ENCODE measurements around the gene STXBP1.

Gene STXBP1

DNA sequence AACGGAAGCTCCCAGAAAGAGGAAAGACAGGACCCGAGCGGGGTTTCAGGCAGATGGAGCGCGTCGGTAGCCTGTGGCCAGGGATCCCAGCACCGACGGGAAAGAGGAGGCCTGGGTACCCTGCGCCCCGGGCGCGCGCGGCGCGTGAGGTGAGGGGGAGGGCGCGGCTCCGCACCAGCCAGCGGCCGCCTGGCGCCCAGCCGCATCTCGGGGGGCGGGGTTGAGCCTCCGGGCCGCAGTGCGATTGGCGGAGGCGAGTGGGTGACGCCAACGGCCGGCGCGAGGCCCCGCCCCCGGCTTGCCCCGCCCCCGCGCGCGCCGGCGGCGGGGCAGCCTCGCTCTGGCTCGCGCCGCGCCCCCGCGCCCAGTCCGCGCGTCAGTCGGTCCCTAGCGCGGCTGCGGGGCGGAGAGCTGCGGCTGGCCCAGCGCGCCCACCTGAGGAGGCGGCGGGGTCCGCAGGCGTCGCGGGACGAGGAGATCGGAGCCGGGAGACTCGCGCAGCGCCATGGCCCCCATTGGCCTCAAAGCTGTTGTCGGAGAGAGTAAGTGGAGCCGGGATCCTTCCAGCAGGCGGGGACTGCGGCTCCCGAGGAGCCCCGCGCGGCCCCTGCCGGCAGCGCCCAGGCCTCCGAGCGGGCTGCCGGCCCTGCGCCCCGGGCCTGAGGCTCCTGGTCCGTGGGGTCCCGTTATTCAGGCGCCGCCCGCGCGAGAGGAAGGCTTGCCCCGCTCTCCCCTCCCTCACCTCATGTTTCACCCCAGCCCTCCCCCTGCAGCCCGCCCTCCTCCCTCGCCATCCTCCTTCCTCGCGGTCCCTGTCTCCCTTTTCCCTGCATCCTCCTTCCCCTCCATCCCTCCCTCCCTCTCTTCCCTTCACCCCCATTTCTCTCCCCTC, at the start of gene STXBP1:
Gene STXBP1 (plus strand): TSS at position 379 of the 892 bp plus-strand sequence. CDS start 127 bp downstream, at position 506.
- DNase-seq (ENCODE audit: low read depth in 2 of 3, low spot score in 2 of 3): peak; percentile 57 to 76 (median 64)

DNA sequence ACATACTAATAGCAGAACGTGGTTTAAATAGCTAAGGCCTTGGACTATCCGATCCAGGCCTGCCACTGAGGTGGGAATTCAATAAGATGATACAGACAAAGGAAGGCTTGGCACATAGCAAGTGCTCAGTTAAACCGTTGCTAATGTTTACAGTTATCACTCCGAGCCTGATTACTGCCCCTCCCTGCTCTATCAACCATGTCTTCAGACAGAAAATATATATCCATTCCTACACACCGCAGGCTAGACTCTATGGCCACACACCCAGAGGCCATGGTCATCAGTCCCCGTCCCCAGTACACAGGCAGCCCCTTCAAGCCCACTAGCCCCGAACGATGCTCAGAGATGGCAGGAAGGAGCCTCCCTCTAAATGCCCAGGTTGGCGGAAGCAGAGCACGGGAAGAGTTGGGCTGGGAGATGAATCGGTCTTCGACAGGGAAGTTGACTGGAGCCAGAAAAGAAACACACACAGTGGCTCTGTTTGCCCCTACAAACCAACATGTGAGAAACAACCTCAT, 49.7 kb upstream of the STXBP1 start:
- DNase-seq (ENCODE audit: low read depth in 2 of 3, low spot score in 2 of 3): no peak

DNA sequence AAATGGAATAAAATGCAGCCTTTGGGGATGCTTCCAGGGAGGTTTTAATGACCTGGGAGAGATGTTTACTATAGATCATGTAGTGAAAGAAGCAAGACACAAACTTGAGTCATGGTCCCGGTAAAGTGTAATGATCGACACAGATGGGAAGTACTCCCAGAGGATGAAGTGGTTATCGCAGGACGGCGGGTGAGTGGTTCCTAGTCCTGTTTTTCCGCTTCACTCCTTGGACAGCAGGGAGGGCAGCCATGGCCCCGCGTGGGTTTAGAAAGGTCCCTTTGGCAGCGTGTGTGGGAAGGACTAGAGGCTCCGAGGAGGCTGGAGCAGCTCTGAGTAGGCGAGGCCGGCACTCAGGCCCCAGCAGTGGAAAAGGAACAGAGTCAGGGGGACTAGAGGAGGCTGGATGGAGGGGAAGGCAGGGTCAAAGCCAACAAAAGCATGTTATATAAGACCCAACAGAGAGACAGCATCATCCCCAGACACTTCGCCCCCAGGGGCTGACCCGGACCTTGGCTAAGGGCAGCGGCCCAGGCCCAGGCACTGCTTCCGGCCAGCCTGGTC, 49.2 kb upstream of the STXBP1 start:
- no peak for DNase-seq (ENCODE audit: low read depth in 2 of 3, low spot score in 2 of 3)

DNA sequence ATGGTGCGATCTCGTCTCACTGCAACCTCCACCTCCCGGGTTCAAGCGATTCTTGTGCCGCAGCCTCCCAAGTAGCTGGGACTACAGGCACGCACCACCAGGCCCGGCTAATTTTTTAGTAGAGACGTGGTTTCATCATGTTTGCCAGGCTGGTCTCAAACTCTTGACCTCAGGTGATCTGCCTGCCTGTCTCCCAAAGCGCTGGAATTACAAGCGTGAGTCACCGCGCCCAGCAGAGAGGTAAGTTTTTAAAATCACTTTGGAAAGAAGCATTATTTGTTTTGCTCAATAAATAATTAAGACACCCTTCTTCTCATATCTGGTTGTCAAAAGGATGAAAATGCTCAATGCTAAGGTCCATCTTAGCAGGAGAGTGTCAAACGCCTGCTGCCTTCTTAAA, 48.5 kb upstream of the STXBP1 start:
- no peak for DNase-seq (ENCODE audit: low read depth in 2 of 3, low spot score in 2 of 3)

DNA sequence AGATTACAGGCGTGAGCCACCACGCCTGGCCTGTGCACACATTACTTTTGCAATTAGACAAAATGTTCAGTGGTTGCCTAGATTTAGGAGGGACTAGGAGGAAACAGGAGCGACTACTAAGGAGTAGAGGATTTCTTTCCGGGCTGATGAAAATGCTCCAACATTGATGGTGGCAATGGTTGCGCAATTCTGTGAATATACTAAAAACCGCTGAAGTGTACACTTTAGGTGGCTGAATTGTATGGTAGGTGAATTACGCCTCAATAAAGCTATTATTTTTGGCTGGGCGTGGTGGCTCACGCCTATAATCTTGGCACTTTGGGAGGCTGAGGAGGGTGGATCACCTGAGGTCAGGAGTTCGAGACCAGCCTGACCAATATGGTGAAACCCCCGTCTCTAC, 46.8 kb upstream of the STXBP1 start:
- DNase-seq (ENCODE audit: low read depth in 2 of 3, low spot score in 2 of 3): no peak

DNA sequence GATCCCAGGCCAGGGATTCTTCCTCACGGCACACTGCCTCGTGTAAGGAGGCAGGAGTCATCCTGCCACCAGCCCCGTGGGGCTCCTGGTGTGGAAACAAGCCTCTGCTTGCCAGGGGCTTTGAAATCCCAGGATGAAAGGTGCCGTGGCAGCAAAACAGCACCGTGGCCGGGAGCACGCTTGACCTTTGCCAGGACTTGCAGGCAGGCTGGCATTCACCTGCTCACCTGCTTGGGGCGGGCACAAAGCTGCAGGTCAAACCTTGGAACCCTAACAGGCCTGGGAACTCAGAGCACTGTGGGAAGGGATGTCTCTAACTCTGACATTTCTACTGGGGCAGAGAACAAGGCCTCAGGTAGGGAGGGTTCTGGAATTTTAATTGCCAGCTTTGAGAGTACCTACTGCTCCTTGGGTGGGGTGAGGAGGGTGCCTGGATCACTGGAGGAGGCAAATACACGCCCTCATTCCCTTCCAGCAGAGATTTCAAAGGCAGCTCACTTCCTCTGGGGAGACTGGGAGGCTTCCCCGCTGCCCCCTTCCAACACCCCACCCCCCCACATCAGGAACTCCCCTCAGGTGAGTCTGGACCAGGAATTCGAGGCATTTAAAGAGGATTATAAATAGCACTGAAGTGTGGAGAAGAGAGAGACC, 45.6 kb upstream of the STXBP1 start:
- no peak for DNase-seq (ENCODE audit: low read depth in 2 of 3, low spot score in 2 of 3)

DNA sequence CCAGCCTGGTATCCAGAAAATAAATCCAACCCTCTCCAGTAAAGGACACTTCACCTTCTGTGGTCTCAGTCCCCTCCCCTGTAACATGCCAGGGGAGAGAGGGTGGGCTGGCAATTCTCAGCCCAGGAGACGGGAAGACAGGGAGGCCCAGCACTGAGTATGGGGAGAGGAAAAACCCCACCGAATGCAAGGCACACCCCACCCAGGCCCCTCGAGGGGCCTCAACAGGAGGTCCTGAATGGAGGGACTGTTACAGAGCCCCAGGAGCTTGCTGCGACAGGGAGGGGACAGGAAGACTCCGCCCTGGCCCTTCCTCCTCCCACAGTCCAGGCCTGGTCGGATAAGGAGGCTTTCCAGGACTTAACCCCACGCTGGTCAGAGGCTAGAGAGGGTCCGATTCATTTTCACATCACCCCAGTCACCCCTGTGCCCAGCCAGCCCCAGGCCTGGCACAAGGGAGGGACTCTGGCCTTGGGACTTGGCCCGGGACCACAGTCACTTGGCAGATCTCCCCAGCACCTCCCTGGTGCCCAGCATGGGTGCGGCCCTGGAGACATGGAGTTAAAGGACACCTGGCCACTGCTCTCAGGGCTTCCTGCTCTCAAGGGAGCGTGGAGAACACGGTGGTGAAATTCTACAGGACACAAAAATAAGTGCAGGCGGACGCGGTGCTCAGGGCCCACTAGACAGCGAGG, 44.9 kb upstream of the STXBP1 start:
- DNase-seq (ENCODE audit: low read depth in 2 of 3, low spot score in 2 of 3): no peak

DNA sequence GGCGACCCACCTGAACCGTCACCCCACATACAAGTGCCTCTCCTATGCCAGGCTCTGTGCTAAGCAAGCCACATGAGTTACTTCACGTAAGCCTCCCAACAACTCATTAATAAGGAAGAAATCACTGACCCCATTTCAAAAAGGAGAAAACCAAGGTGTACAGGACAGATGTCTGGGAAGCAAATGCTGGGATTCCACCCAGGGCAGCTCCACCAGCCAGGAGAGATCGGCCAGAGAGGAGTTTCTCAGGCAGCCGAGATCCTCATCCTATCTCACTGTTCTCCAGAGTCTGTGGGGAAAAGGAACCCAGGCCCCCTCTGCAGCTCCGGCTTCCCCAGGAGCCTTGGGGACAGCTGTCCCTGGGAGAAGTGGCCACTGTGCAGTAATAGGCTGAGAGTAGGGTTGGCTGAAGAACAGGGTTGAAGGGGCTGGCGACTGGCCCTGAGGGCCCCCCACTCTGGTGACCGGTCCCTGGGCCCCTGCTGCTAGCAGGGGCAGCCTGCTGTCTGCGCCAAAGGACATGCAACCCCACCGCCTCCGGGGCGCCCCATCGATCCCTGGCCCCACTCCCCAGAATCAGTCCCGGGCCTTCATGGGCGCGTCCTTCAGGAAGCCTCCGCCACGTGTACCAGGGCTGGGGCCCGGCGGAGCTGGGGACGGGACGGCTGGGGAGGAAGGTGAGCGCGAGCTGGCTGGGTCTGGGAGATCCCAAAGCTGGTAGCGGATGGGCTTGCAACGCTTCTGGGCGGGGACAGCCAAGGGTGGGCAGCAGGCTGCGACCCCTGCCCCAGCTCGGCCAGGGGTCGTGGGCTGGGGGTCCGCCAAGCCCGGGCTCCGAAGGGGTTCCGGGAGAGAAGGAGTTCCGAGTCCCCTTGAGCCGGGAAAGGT, 44.1 kb upstream of the STXBP1 start:
- DNase-seq (ENCODE audit: low read depth in 2 of 3, low spot score in 2 of 3): no peak

DNA sequence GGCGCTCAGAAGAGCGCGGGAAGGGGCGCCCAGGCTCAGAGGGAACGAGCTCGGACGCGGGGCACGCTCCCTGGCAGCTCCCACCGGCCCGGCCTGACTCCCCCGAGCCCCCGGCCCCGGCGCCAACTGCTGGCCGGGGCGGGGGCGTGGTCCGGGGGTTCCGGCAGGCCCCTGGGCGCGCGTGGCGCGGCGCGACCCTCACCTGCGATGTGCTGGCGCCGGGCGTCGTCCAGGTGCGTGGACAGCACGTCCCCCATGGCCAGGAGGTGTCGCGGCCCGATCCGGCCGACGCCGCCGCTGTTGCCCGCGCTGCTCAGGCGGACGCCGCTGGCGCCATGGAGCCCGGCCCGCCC, 43.5 kb upstream of the STXBP1 start:
- DNase-seq (ENCODE audit: low read depth in 2 of 3, low spot score in 2 of 3): no peak

DNA sequence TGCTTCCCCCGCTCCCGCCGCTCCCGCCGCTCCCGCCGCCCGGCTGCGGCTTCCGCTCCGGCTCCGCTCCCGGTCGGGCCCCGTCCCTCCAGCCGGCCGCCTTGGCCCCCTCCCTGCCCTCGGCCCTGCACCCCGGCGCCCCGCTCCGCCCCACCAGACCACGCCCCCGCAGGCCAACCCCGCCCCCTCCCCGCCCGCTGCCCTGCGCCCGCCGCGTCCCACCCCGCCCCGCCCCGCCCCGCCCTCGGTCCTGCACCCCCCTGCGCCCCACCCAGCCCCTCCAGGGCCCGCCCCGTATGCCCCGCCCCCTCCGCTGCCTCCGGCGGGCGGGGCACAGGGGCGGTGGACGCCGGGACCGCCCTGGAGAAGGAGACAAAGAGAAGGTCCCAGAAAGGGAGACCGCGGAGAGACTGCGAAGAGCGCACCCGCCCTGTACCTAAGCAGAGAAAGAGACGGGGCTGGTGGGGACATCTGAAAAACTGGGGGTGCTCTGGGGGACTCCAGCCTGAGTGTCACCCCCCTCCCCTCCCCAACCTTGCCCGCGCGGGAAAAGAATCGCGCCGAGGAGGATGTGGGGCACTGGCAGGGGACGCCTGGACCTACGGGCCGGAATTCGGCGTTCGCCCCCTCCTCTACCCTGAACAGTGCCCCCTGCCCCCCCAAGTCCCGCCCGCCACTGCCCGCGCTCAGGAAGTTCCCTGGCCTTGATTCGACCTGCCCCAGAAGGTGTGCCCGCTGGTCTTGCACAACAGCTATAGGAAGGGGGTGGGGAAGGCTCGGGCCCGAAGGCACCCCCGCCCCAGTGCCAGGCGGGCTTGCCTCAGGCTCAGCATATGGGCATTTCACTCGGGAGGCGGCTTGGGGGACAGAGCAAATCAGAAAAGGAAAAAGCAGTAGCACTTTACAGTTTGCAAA, 42.8 kb upstream of the STXBP1 start:
- DNase-seq (ENCODE audit: low read depth in 2 of 3, low spot score in 2 of 3): peak in 2 of 3 experiments; percentile 48 to 56

DNA sequence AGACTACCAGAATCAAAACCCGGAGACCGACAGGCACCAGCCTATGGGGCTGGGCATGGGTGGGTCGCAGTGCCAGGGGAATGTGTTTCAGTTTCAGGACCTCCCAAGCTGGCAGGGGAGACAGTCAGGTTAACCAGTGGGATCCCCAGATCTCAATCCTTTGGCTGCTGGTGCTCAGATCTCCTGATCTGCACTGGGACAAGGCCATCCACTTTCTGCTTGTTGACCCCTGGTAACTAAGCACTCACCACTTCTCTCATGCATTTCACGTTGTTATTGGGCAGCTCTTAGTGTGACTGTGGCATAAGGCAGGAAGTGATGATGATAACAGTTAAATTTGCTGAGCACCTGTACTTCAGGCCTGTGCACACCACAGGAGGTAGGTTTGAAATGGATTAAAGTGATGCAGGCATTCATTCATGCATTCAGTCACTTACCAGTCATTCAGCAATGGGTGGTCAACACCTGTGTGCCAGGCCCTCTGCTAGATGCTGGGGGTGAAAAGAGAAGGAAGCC, 42.1 kb upstream of the STXBP1 start:
- no peak for DNase-seq (ENCODE audit: low read depth in 2 of 3, low spot score in 2 of 3)

DNA sequence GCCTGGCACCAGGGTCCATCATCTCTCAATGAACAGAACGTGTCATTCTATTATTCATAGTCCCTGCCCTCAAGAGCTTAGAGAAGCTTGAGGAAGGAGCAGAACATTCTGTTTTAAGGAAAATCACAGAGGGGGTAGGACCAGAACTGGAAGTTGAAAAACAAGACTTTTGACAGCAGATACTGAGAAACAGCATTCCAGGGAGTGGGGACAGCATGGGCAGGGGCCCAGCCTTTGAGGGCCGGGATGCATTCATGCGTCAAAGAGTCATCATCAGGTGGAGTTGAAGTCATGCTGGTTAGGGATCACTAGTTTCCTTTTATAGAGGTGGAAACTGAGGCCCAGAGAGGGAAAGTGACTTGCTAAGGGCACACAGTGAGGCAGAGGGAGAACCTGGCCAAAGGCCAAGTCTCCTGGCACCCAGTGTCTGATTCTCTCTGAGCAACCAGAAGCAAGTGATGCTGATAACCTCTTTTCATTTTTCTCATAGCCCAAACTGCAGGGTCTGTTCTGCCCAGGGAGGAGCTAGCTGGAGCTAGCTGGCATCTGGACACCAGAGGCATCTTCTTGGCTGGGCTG, 41.5 kb upstream of the STXBP1 start:
- no peak for DNase-seq (ENCODE audit: low read depth in 2 of 3, low spot score in 2 of 3)

DNA sequence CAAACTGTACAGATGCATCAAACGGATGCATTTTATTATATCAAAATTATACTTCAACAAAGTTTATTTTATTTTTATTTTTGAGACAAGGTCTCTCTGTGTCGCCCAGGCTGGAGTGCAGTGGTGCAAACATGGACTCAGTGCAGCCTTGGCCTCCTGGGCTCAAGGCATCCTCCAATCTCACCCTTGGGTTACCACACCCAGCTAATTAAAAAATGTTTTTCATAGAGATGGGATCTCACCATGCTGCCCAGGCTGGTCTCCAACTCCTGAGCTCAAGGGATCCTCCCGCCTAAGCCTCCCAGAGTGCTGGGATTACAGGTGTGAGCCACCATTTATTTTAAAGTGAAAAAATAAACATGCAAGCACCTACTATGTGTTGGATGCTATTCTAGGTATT, 40.1 kb upstream of the STXBP1 start:
- no peak for DNase-seq (ENCODE audit: low read depth in 2 of 3, low spot score in 2 of 3)

DNA sequence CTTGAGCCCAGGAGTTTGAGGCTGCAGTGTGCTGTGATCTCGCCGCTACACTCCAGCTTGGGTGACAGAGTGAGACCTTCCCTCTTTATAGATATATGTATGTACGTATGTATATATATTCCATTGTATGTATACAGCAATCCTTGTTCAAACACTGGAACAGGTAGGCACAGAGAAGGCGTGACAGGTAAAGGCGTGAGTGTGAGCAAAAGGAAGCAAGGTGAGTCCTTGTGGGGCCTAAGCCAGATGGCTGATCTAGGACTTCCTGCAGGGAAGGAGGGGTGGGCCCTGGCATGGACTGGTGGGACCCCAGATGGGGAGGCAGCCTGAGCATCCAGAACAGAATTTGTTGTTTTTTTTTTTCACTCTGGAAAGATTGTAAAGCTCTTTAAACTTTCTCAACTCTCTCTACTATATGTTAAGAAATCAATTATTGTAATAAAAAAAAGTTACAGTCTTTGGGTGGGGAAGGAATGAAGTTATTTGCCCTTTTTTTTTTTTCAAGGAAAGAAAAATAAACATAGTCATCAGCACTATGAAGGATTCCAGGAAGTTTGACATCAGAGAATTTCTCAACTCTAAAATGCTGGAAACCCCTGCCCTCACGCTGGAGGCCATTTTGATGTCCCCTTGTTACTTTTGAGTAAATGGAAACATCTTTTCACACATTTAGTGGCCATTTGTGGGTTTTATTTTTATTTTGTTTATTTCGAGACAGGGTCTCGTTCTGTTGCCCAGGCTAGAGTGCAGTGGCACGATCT, 38.9 kb upstream of the STXBP1 start:
- DNase-seq (ENCODE audit: low read depth in 2 of 3, low spot score in 2 of 3): no peak

DNA sequence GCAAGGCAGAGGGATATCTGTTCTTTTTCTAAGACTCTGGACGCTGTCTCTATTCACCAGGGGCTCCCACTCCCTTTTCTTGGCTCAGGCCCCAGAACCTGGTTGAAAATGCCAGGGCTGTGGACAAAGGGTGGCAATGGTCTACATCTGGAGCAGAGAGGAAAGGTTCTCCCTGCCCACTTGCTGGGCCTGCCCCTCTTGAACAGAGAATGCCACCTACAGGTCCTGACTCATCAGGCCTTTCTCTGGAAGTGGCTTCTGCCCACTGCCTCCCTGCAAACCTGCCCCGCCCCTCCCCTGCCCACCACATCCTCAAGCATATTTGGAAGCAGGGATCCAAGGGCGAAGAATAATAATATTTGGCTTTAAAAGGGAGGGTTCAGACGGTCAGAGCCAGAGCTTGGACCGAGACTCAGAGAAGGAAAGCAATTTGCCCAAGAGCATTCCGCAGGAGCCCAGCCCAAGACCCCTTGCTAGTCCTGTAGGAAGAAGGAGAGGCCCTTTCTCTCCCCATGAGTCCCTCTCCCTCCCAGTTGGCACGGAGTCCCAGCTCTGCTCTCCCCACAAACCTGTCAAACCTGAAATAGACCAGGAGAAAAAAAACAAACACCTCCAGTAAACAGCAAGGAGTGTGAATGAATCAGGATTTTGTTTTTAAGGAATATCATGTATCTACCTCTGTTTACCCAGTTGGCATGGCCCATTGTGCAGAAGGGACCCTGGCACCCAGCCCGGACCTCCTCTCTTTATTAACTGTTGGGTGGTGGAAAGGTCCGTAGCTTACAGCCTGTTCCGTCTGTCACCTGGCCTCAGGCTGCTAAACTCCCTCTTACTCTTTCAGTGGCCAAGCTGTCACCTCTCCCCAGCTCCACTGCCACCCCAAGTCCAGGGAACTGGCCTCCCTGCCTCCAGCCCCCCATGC, 37.7 kb upstream of the STXBP1 start:
- no peak for DNase-seq (ENCODE audit: low read depth in 2 of 3, low spot score in 2 of 3)

DNA sequence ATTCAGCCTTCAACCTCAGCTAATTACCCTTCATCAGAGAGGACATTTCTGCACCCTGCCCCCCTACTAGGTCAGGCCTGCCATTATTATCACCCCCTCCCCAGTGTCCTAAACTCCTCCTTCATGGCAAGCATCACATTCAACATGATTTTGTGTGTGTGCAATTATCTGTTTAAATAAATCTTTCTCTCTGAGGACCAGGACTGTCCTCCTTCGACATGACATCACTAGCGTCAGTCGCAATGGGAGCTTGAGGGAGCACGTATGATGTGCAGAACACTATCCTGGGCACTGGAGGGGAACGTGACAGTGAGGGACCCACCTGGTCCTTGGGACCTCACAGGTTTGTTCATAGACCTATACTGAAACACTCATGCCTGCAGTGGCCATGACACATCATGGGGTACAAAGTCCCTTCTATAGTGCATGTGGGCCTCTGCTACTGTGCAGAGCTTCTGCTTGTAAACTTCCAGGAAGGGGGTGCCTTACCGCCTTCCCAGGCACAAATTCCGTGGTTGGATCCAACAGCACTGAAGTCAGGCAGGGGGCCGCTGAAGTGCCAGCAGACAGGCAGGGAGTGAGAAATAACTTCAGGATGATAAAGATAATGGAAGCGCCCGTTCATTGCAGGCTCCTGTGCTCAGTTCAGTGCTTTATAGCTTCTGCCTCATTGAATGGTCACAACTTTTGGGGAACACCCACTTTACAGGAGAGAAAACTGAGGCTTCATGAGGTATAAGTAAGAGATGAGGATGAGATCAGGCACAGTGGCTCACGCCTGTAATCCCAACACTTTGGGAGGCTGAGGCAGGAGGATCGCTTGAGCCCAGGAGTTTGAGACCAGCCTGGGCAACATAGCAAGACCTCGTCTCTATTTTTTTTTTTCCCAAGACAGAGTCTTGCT, 36.0 kb upstream of the STXBP1 start:
- DNase-seq (ENCODE audit: low read depth in 2 of 3, low spot score in 2 of 3): no peak
